NCI-H748 treated with DMSO at 0.1 percent for 48 hours (cell line): ENCODE data around the gene HERC4.
"Not testable (repeated sequence)": the region's sequence is repeated elsewhere in the genome, so short reads cannot be mapped to it uniquely, and the experiment has no call there.

Source experiments
- DNase-seq: peaks from one replicate; lab custom pipeline; 2025; lab: John Stamatoyannopoulos, UW

HERC4 gene

DNA sequence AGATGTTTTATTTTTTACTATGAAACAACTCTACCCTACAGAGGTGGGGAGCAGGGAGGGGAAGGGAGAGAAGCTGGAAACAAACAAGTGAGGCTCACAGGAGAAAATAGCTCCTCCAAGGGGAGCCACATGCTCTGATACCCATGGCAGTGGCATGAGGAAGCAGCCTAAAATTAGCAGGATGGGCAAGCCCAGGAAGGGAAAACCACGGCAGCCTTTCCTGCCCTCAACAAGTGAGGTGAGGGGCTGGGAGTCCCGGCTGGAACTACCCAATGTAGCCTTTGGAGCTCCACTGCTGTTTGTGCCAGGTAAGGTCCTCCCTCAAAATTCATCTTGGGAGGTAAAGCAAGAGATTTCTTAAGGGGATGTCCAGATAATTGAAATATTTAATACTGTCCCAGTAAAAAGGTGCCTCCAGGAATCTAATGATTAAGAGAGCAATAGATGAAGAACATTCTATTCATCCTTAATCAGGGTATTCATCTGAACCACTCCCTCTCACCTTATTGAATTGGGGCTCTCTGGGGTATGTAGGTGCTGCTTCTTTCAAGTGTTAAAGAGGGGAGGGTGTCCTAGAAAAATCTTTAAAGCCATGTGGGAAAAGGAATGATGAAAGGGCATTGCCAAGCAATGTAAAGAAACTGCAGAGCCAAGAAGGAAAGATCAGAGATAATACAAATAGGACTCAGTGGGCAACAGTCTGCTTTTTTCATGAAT, 12.8 kb upstream of the HERC4 start:
- DNase-seq, result no peak

DNA sequence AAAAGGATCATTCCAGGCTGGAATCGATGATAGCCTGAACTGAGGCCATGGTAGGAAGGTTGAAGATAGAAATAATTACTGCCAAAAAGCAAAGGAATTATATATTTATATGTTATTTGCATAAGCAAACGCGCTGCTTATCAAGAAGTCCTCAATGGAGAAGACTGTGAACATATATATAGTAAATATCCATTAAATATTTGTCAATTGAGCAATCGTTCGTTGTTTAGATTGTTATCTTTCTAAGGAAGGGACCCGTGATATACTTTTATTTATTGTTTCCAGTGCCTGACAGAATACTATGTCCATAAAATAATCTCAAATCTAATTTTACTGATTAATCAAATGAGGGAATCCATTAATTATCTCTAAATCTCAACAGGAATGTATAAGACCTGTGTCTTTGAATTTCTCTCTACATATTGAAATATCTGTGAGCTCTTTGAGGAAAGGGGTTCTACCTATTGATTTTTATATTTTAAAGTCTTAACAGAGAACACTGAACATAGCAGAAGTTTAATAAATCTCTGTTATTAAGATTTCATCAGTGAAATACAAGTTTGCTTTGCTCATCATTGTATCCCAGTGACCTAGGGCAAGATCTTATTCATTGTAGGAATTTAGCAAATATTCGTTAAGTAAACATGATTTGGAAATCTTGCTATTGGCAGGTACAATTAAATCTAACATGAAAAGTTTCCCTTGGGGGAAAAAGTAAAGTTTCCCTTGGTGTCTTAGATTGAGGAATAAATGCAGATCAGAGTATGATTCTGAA, 12.0 kb upstream of the HERC4 start:
- DNase-seq, result no peak

DNA sequence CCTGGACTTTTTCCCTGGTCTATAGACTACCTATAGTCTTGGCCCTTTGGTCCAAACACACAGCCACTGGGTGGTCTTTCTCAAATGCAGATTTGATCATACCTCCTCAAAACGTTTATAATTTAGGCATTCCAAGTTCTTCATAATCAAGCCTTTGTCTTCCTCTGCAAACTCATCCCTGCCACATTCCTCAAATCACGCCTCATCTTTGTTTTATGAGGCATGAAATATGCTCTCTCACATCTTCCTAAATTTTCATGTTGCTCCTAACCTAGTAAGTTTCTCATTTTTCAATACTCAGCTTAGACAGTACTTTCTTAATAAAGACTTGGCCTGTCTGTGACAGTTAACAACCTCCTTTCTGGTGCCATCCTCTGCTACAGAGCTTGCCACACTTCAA, 10.9 kb upstream of the HERC4 start:
- no peak for DNase-seq

DNA sequence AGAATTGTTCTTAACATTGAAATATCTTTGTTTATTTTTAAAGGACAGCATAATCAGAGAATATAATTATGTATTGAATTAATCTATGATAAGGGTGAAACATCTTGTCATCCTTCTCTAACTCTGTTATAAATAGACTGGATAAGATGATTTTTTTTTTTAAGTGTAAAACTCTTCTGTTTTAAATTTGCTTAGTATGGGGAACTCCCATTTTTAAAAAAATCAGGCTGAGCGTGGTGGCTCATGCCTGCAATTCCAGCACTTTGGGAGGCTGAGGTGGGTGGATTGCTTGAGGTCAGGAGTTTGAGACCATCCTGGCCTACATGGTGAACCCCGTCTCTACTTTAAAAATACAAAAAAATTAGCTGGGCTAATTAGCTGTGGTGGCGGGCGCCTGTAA, 9.4 kb upstream of the HERC4 start:
- no peak for DNase-seq

DNA sequence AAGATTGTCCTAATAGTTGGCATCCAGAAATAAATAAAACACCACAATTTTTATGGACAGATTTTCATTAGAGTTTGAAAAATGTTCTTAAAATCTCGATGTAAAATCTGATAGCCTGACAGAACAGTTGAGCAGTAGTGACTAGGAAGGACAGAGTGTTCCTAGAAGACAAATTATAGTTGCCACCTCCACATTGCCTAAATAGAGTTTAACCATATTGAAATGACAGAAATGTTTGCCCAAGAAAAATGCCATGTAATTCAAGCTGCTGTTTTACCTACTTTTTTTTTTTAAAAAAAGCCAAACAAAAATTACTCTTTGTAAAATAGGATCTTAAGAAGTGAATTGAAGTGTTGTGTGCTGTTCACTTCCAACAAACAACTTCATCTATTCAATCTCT, 8.9 kb upstream of the HERC4 start:
- DNase-seq, result no peak

DNA sequence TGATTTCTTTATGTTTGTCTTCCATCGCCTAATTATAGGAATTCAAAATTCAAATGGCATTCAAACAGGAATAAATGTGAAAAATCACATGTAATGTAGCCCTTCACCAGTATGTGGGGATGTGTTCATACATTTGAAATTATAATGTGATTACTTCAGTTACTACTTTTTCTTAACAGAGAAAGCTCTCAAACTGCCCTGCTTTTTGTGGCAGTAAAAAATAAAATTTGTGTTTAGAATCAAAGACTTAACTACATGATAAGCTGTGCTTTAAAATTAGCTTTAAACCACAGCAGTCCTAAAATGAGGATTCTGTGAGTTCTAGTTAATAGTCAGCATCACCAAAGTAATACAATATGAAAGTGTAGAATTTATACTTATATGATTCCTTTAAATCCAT, 7.8 kb upstream of the HERC4 start:
- DNase-seq, result no peak

DNA sequence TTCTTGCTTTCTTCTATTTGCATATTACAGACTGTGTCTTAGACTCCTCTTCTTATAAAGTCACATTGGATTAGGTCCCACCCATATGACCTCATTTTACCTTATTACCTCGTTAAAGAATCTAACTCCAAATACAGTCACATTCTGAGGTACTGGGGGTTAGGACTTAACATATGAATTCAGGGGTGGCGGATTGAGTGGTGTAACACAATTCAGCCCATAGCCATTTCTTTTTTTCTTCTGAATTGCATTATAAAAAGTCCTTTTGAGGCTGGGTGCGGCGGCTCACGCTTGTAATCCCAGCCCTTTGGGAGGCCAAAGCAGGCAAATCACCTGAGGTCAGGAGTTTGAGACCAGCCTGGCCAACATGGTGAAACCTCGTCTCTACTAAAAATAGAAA, 6.8 kb upstream of the HERC4 start:
- no peak for DNase-seq

DNA sequence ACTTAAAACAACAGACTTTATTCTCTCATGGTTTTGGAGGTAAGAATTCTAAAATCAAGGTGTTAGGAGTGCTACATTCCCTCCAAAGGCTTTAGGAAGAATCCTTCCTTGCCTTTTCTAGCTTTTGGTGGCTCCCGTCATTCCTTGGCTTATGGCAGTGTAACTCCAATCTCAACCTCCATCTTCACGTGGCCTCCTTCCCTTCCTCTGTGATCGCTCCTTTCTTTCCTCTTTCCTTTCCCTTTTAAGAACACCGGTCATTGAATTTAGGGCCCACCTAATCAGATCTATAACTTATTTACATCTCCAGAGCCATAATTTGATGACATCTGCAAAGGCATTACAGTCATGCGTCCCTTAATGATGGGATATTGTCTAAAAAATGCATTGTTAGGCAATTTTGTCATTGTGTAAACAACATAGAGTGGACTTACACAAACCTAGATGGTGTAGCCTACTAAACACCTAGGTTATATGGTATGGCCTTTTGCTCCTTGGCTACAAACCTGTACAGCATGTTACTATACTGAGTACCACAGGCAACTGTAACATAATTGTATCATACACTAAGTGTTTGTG, 5.9 kb upstream of the HERC4 start:
- DNase-seq, result no peak

DNA sequence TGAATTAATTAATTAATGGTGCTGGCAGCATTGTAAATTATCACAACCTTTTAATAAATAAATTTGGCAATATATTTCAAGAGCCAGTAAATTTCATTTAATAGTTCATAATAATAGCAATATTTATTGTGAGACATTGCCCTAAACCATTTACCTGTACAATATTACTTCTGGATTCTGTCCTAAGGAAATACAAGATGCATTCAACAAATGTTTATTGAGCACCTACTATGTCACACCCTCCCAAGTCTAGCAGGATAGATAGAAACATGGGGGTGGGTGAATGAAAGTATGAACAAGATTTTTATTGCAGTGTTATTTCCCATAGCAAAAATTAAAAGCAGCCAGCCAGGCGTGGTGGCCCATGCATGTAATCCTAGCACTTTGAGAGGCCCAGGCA, 4.4 kb upstream of the HERC4 start:
- no peak for DNase-seq

DNA sequence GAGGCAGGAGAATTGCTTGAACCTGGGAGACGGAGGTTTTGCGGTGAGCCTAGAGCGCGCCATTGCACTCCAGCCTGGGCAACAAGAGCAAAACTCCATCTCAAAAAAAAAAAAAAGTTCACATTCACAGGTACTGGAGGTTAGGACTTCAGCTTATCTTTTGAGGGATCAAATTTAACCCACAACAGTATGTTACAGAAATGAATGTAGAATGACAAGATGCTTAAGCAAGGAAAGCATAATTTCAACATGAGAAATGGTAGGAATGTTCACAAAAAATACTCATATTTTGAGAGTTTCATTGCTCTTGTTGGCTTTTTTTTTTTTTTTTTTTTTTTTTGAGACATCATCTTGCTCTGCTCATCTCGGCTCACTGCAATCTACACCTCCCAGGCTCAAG, 1.9 kb upstream of the HERC4 start:
- no peak for DNase-seq

DNA sequence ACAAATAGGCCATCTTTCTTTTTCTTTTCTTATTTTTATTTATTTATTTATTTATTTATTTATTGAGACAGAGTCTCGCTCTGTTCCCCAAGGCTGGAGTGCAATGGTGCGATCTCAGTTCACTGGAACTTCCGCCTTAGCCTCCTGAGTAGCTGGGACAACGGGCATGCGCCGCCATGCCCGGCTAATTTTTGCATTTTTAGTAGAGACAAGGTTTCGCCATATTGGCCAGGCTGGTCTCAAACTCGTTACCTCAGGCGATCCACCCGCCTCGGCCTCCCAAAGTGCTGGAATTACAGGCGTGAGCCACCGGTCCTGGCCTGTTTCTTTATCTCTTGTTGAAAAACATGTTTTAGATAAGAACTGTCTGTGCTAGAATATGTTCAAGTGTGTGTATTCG, 998 bp upstream of the HERC4 start:
- DNase-seq, result not testable (repeated sequence)

DNA sequence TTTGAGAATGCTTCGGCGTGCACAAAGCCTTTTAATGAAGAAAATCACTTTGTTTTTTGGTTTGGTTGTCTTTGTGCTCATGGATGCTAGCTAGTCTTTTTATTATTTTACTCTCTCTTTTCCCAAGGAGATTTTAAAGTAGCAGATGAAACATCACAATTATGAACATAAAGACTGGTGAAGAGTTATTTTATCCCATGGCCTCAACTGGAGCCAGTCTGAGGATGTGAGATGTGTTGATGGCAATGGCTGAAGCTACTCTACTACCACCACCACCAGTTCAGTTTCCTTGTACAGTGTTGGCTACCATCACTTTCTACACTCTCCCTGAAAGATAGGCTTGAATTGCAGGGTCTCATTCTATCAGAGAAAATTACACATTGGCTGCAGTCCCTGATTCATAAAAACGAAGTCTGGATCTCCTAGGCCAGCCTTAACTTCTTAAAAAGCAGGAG, 494 bp upstream of the HERC4 start:
- no peak for DNase-seq

DNA sequence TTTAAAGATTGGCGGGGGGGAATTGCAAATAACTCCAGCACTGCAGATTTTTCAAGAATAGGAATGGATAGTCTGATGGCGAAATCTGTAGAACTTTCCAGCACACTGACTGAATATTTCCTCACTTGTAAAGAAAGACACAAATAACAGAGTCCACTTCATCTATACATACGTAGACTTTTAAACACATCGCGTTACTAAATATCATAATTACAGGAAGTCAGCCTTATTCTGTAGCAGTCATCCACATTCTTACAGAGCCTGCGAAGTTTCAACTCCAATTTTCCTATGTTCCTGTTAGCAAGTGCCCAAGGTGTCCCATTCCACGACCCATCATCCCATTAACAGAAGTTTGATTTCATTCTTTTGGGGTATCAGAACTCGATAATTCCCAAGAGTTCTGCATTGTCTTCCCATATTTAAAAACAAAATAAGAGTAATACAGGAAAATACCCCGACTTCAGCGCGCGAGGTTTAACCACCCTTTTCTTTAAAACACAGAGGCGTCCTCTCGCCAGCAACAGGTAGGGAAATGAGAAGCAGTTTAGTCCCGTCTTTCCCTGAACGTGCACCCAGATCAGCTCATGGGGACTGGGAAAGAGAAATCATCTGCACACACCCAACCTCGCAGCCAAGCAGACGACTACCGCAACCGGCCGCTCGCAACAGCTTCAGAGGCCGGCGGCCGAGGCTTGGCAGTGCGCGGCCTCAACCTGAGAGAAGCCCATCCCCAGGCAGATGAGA, 880 bp downstream of the HERC4 start:
- DNase-seq, result peak; percentile 14

DNA sequence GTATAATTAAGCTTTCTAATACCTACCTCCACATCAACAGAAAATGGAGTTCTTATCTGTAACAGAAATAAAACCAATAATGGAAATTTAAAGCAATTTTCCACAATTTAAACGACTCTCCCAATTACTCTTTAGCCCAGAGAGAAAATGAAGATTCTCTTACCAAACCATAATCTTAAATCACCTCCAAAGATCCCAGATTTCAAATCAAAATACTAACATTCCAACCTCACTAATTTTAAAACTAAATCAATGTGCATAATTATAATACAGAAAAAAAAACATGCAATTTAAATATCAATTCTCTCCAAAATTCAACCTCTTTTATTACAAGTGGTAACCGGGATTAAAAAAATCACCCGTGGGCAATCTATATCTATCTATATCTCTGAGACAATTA, 1.5 kb downstream of the HERC4 start:
- DNase-seq, result no peak

DNA sequence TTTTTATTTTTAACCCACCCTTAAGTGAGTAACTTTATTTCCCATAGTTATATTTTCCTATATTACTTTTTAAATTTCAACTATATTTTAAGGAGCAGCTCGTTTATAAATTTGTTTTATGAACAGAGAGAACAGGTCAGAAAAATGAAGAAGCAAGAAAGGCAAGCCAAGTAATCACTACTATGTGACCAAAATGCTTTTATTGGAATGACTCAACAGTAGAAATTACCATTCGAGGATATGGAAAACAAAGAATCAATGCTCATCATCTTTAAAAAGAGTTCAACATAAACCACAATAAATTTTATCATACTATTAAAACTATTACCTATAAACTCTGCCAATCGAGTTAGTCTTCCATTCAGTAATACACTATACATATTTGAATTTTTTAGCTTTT, 7.6 kb downstream of the HERC4 start:
- DNase-seq, result no peak

DNA sequence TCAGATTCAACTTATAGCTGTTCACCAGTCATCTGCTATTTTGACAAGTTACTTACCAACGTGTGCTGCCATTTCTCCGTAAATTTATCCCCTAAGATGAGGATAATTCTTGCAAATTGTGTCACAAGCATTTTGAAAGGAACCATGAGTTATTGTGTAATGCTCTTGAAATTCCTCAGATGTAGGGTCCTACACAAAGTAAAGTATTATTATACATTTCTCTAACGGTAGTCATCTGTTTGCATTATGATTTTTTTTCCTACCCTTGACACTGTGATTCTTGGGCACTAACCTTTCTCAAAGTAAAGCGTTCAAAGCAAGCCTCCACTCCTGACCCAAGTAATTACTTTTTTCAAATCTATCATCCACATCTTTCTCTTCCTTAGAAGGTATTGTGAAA, 8.1 kb downstream of the HERC4 start:
- no peak for DNase-seq

DNA sequence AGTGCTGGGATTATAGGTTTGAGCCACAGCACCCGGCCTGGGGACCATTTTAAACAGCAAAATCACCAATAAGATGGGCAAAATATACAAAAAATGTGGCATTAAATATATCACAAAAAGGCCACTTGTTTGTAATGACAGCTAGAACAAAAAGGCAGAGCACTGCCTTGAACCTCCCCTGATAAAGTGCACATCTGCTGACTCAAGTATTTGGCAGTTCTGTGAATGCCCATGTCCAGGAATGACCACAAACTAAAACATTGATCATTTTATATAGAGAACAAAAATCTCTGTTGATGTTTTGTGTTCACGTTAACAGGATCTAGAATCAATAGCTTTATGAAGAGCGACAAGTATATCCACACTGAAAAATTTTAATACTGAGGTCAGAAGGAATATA, 21.5 kb downstream of the HERC4 start:
- no peak for DNase-seq

DNA sequence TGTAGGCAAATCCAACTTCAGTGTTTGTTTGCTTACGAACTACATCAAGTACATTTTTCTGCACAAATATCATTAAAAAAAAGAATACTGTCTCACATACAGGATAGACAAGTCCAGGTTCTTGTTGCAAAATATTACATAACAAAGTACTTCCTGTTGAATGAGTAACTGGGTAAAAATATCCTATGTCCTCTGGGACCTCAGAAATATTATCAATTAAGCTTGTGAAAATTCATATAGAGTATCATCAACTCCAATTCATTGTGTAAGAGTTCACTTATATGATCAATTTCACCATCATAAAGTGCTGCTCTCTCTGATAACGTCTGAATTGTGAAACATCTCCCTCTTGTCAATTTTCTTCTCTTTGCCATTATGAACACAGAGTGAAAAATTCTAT, 22.6 kb downstream of the HERC4 start:
- no peak for DNase-seq

DNA sequence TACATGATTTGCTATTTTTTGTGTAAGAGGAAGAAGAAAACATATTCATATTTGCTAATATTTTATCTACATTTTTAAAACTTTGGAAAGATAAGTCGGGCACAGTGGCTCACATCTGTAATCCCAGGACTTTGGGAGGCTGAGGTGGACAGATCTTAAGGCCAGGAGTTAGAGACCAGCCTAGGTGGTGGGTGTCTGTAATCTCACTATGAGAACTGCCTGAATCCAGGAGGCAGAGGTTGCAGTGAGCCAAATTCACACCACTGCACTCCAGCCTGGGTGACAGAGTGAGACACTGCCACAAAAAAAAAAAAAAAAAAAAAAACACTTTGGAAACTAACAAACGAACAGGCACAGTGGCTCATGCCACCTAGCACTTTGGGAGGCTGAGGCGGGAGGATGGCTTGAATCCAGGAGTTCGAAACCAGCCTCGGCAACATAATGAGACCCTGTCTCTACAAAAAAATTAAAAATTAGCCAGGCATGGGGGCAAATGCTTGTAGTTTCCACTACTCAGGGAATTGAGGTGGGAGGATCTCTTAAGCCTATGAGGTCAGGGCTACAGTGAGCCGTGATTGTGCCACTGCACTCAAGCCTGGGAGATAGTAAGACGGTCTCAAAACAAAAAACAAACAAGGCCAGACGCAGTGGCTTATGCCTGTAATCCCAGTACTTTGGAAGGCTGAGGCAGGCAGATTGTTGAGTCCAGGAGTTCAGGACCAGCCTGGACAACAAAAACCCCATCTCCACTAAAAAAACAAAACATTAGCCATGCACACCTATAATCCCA, 25.6 kb downstream of the HERC4 start:
- DNase-seq, result no peak

DNA sequence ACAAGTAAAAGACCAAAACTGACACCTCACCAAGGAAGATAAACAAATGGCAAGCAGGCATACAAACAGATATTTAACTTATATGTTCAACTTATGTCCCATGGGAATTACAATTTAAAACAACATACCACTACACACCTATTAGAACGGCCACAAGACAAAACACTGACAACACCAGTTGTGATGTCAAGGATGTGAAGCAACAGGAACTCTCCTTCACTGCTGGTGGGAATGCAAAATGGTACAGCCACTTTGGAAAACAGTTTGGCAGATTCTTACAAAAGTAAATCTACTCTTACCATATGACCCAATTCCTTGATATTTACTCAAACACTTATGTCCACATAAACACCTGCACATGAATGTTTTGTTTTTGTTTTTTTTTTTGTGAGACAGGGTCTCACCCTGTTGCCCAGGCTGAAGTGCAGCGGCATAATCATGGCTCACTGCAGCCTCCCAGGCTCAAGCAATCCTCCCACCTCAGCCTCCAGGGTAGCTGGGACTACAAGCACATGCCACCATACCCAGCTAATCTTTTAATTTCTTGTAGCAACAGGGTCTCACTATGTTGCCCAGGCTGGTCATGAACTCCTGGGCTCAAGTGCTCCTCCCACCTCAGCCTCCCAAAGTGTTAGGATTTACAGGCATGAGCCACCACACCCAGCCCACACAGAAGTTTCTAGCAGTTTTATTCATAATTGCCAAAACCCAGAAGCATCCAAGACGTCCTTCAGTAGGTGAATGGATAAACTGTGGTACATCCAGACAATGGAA, 27.3 kb downstream of the HERC4 start:
- DNase-seq, result no peak

DNA sequence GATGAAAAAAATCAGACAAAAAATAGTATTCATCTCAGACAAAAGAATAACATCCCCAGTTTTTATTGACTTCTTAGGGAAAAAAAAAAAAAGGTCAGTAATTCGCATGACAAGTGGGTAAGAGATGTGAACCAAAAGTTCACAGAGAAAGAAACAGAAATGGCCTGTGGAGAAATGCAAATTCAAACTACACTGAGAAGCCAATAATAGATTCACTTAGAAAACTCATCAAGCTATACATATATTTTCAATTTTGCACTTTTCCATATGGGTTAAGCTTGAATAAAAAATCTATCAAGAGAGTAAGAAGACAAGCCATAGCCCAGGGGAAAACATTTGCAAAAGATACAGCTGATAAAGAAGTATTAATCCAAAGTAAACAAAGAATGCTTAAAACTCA, 28.0 kb downstream of the HERC4 start:
- DNase-seq, result no peak
